CD14-positive monocyte (primary cell): Measurements from ENCODE around the gene ZNF415. TPM values are rescaled to one million over a fixed set of nuclear protein-coding genes. Genes with fewer than 3 reads are reported as not detected.
A peak's percentile ranks its signal among the peaks of the same experiment; 100 is the strongest.

ENCODE experiments used
- DNase-seq, 3 donors: peaks; one replicate each; pipeline ENCODE4 v3.0.0-alpha.2; 2011 to 2022
- H2AFZ ChIP-seq: 2 replicates; pipeline ENCODE4 v1.6.0; 2012; ENCODE audit warnings: mild to moderate bottlenecking, low read depth, low read length, inconsistent platforms; ENCODE audit not compliant: insufficient read depth, poor library complexity, severe bottlenecking
- H3K27ac ChIP-seq, 2 donors: 1 replicate in 1 of 2; 2 replicates in 1 of 2; pipeline ENCODE4 v1.5.1; 2012 to 2013; ENCODE audit warnings: low read length in 2 of 2, control low read depth in 1 of 2, inconsistent platforms in 1 of 2, low read depth in 1 of 2, mild to moderate bottlenecking in 1 of 2
- H3K27me3 ChIP-seq, 2 donors: one replicate each; pipeline versions ENCODE4 v1.6.0 to v1.6.1; 2011 to 2013; ENCODE audit warnings: low read length in 2 of 2; ENCODE audit not compliant: control insufficient read depth in 2 of 2, insufficient read depth in 2 of 2
- H3K36me3 ChIP-seq, 2 donors: replicated peaks in 1 of 2; 1 replicate in 1 of 2; 2 replicates in 1 of 2; pipeline versions ENCODE4 v1.5.1 to v1.6.1; 2012 to 2013; ENCODE audit warnings: low read length in 2 of 2, control low read depth in 1 of 2, inconsistent platforms in 1 of 2, mild to moderate bottlenecking in 1 of 2; ENCODE audit not compliant: insufficient read depth in 2 of 2, control insufficient read depth in 1 of 2
- H3K4me1 ChIP-seq, 2 donors: 1 replicate in 1 of 2; 2 replicates in 1 of 2; pipeline versions ENCODE4 v1.5.1 to v1.6.1; 2012 to 2013; ENCODE audit warnings: low read length in 2 of 2, control low read depth in 1 of 2, inconsistent platforms in 1 of 2, mild to moderate bottlenecking in 1 of 2, moderate library complexity in 1 of 2; ENCODE audit not compliant: insufficient read depth in 2 of 2, control insufficient read depth in 1 of 2
- H3K4me2 ChIP-seq: replicated peaks from 2 replicates; pipeline ENCODE3; 2012; ENCODE audit warnings: low read length, moderate library complexity, mild to moderate bottlenecking; ENCODE audit not compliant: poor library complexity, severe bottlenecking; ENCODE audit errors: extremely low read depth
- H3K4me3 ChIP-seq, 3 experiments: fragments of 200-600 bp in 1 of 3; sonication (generic) in 1 of 3; replicated peaks in 1 of 3; 1 replicate in 2 of 3; 2 replicates in 1 of 3; pipeline ENCODE4 v1.5.1; 2011 to 2013; ENCODE audit warnings: low read length in 3 of 3, mild to moderate bottlenecking in 3 of 3, control low read depth in 2 of 3, low read depth in 2 of 3, inconsistent platforms in 1 of 3, moderate library complexity in 1 of 3
- H3K79me2 ChIP-seq: 2 replicates; pipeline ENCODE4 v1.6.0; 2012; ENCODE audit warnings: mild to moderate bottlenecking, control low read depth, inconsistent platforms, low read length, moderate library complexity; ENCODE audit not compliant: insufficient read depth
- H3K9ac ChIP-seq: 2 replicates; pipeline ENCODE4 v1.6.0; 2017; ENCODE audit warnings: low read length, mild to moderate bottlenecking; ENCODE audit not compliant: insufficient read depth, poor library complexity, severe bottlenecking
- H3K9me3 ChIP-seq, 2 donors: replicated peaks in 1 of 2; 1 replicate in 1 of 2; 2 replicates in 1 of 2; pipeline versions ENCODE4 v1.5.1 to v1.6.1; 2012 to 2013; ENCODE audit warnings: low read length in 2 of 2, control low read depth in 1 of 2; ENCODE audit not compliant: control insufficient read depth in 1 of 2, insufficient read depth in 1 of 2
- H4K20me1 ChIP-seq: 2 replicates; pipeline ENCODE4 v1.6.0; 2012; ENCODE audit warnings: mild to moderate bottlenecking, low read length, control low read depth, moderate library complexity; ENCODE audit not compliant: insufficient read depth
- H3K27ac Mint-ChIP-seq, 7 donors: one replicate each; pipeline ENCODE4 v1.8.0; 2020; ENCODE audit warnings: mild to moderate bottlenecking in 7 of 7, mixed read lengths in 7 of 7, moderate library complexity in 6 of 7, inconsistent platforms in 2 of 7
- H3K27me3 Mint-ChIP-seq, 3 donors: one replicate each; pipeline ENCODE4 v1.8.0; 2021 to 2022; ENCODE audit warnings: low read depth in 3 of 3, mild to moderate bottlenecking in 3 of 3, mixed read lengths in 3 of 3, moderate library complexity in 3 of 3, inconsistent platforms in 1 of 3
- H3K36me3 Mint-ChIP-seq, 2 donors: one replicate each; pipeline ENCODE4 v1.8.0; 2020; ENCODE audit warnings: mixed read lengths in 2 of 2, inconsistent platforms in 1 of 2, mild to moderate bottlenecking in 1 of 2
- H3K4me1 Mint-ChIP-seq: one replicate; pipeline ENCODE4 v1.8.0; 2020; ENCODE audit warnings: mild to moderate bottlenecking, mixed read lengths
- H3K4me3 Mint-ChIP-seq, 2 donors: one replicate each; pipeline ENCODE4 v1.8.0; 2020; ENCODE audit warnings: mild to moderate bottlenecking in 2 of 2, mixed read lengths in 2 of 2, moderate library complexity in 1 of 2
- H3K9me3 Mint-ChIP-seq, 7 donors: one replicate each; pipeline ENCODE4 v1.8.0; 2020 to 2022; ENCODE audit warnings: mixed read lengths in 7 of 7, mild to moderate bottlenecking in 6 of 7, moderate library complexity in 6 of 7, inconsistent platforms in 2 of 7
- CTCF ChIP-seq: fragments of 200-600 bp; IDR thresholded peaks from one replicate; pipeline ENCODE4 v1.8.0; 2022; ENCODE audit warnings: antibody characterized with exemption, mild to moderate bottlenecking
- WGBS: methylation state at CpG from one replicate; pipeline ENCODE4 v1.1.5; 2013; ENCODE audit warnings: missing lambda C conversion rate; ENCODE audit not compliant: insufficient coverage; 5-methylcytosine and 5-hydroxymethylcytosine counted together
- intact Hi-C, 2 donors: fragments of 100-400 bp; cut with micrococcal nuclease; formaldehyde crosslinking; loops; one replicate each; pipeline versions ENCODE4 v1.15.0 to v1.15.1; 2023
- polyA plus RNA-seq, 3 donors: library from polyadenylated mRNA; depleted of rRNA in 1 of 3; unstranded in 2 of 3; stranded (reverse) in 1 of 3; fragments of 300-500 nt in 2 of 3; fragments of >200 nt in 1 of 3; fragmentation: Illumina TruSeq in 2 of 3; gene quantifications; 1 replicate in 2 of 3; 2 replicates in 1 of 3; pipeline ENCODE4 v1.2.3, GENCODE V29; 2012 to 2021

The ZNF415 gene
- polyA plus RNA-seq, 3 donors, result 0.11 to 0.17 TPM; not detected in 1

GRCh38 chr19:53157626-53158025 lies 24.9 kb upstream of the ZNF415 start:
- H3K27ac ChIP-seq, result no peak overlapping the region
- 64% methylated on average over 7 of the region's 7 CpGs for WGBS
- Mint-ChIP-seq H3K4me1 (peaks cover 20% of the 10 kb centered on the region), H3K36me3 (peaks cover 27 to 41% of the 10 kb centered on the region in 2 donors), H3K27ac (peak overlapping the region in 1 of 7 donors; percentile 79), H3K27me3 (peaks cover 4 to 6% (median 5%) of the 10 kb centered on the region in 3 donors), H3K9me3 (peaks cover 43 to 94% (median 90%) of the 10 kb centered on the region in 7 donors), H3K4me3 (peak overlapping the region; percentile 89 to 91)
- H3K9ac ChIP-seq, result peak overlapping the region; percentile 67
- H3K27me3 ChIP-seq, result no peaks in the 10 kb centered on the region
- H3K4me3 ChIP-seq, result peak overlapping the region in 1 of 3 experiments; percentile 82
- H3K36me3 ChIP-seq, result peaks cover 2 to 20% of the 10 kb centered on the region in 2 donors
- H3K4me1 ChIP-seq, result peaks cover 14 to 22% of the 10 kb centered on the region in 2 donors
- H2AFZ ChIP-seq, result peak overlapping the region; percentile 84
- DNase-seq, result no peak
- H3K4me2 ChIP-seq, result peak overlapping the region; percentile 81
- no peaks in the 10 kb centered on the region for H3K79me2 ChIP-seq
- H4K20me1 ChIP-seq, result no peaks in the 10 kb centered on the region
- TF ChIP-seq CTCF, result no peak
- intact Hi-C loops, result loop anchor here (5.0 kb wide), 2 partner anchors 35 to 55 kb away; partner anchors contain the start of genes ZNF160 (in 2 of the 2) and ZNF665 (in 1 of the 2)
- H3K9me3 ChIP-seq, result peaks cover 66 to 73% of the 10 kb centered on the region in 2 donors

GRCh38 chr19:53156850-53157249 lies 24.1 kb upstream of the ZNF415 start:
- intact Hi-C loops, result loop anchor here (5.0 kb wide), 2 partner anchors 35 to 55 kb away; partner anchors contain the start of genes ZNF160 (in 2 of the 2) and ZNF665 (in 1 of the 2)
- Histone ChIP-seq H2AFZ (no peak overlapping the region), H3K27me3 (no peaks in the 10 kb centered on the region), H3K9ac (no peak overlapping the region), H3K4me3 (no peak overlapping the region), H3K36me3 (peaks cover 2 to 24% of the 10 kb centered on the region in 2 donors), H3K4me1 (peaks cover 14 to 22% of the 10 kb centered on the region in 2 donors), H3K9me3 (peaks cover 66 to 70% of the 10 kb centered on the region in 2 donors), H3K79me2 (no peaks in the 10 kb centered on the region), H4K20me1 (no peaks in the 10 kb centered on the region), H3K4me2 (no peak overlapping the region), H3K27ac (no peak overlapping the region)
- Mint-ChIP-seq H3K4me1 (peaks cover 20% of the 10 kb centered on the region), H3K36me3 (peaks cover 32 to 46% of the 10 kb centered on the region in 2 donors), H3K9me3 (peaks cover 45 to 94% (median 91%) of the 10 kb centered on the region in 7 donors), H3K4me3 (peak overlapping the region in 1 of 2 donors; percentile 91), H3K27me3 (peaks cover 4 to 6% (median 5%) of the 10 kb centered on the region in 3 donors), H3K27ac (peak overlapping the region in 1 of 7 donors; percentile 21)
- DNase-seq, result no peak
- no peak for TF ChIP-seq CTCF
- WGBS, result no CpG with 5 or more reads among the region's 9 CpGs
